ENCODE results near the gene SPSB4.

DNA sequence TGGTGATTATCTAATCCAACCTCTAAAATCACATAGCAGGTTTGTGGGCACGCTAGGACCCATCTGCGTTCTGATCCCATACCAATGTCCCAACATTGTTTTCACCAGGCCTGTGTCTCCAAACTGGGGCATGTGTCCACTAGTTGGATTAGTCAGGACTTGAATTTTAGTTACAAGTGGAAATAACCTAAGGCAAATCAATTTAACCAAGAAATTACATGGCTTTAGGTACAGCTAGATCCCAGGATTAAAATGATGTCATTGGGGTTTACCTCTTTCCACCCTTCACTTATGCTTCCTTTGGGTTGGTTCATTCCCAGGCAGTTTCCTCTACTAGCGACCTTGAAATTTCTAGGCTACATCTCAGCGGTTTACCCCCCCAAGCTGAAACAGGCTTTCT is 133.3 kb downstream of the SPSB4 start:
- no peak for TF ChIP-seq JUNB (IDR thresholded peaks at IDR 0.05)
- no peak for TF ChIP-seq ZNF24 (IDR thresholded peaks at IDR 0.05)
- TF ChIP-seq, protein P1, sequence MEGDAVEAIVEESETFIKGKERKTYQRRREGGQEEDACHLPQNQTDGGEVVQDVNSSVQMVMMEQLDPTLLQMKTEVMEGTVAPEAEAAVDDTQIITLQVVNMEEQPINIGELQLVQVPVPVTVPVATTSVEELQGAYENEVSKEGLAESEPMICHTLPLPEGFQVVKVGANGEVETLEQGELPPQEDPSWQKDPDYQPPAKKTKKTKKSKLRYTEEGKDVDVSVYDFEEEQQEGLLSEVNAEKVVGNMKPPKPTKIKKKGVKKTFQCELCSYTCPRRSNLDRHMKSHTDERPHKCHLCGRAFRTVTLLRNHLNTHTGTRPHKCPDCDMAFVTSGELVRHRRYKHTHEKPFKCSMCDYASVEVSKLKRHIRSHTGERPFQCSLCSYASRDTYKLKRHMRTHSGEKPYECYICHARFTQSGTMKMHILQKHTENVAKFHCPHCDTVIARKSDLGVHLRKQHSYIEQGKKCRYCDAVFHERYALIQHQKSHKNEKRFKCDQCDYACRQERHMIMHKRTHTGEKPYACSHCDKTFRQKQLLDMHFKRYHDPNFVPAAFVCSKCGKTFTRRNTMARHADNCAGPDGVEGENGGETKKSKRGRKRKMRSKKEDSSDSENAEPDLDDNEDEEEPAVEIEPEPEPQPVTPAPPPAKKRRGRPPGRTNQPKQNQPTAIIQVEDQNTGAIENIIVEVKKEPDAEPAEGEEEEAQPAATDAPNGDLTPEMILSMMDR (IDR thresholded peaks at IDR 0.05 in 2 of 3, conservative IDR thresholded peaks at IDR 0.05 in 1 of 3; ENCODE audit: control insufficient read depth in 2 of 3, extremely low read depth in 1 of 3, insufficient read depth in 1 of 3, low read depth in 3 of 3, low read length in 3 of 3), result no peak
- no peak for TF ChIP-seq ZNF592 (IDR thresholded peaks at IDR 0.05)
- TF ChIP-seq POLR2AphosphoS5 (IDR thresholded peaks at IDR 0.05; ENCODE audit: low read length), result no peak
- no peak for TF ChIP-seq HDAC6 (IDR thresholded peaks at IDR 0.05; ENCODE audit: unreplicated experiment)
- no peak for TF ChIP-seq NFIC (IDR thresholded peaks at IDR 0.05; ENCODE audit: low read depth, low read length)
- no peak for TF ChIP-seq CHD2 (IDR thresholded peaks at IDR 0.05; ENCODE audit: borderline replicate concordance, low read depth, low read length)
- TF ChIP-seq POLR2A (IDR thresholded peaks at IDR 0.05; ENCODE audit: low read depth, low read length), result no peak
- TF ChIP-seq ZNF217 (IDR thresholded peaks at IDR 0.05), result no peak

Data from GM12878 (cell line).